Activated CD4-positive, CD25-positive, alpha-beta regulatory T cell treated with anti-CD3 and anti-CD28 coated beads, Interleukin-2, amount 50 U/mL, for 24 hours (primary cell): Measurements from ENCODE around the gene SERPINA6.
A peak's percentile ranks its signal among the peaks of the same experiment; 100 is the strongest.
"Not testable (repeated sequence)": the region's sequence is repeated elsewhere in the genome, so short reads cannot be mapped to it uniquely, and the experiment has no call there.

Experiments
- ATAC-seq, 2 donors: fragments of 150-1000 bp; cut with Tn5 transposase; one replicate each; pipeline ENCODE4 v1.10.0; 2021; ENCODE audit warnings: mild to moderate bottlenecking in 1 of 2, moderate library complexity in 1 of 2

Gene SERPINA6

DNA sequence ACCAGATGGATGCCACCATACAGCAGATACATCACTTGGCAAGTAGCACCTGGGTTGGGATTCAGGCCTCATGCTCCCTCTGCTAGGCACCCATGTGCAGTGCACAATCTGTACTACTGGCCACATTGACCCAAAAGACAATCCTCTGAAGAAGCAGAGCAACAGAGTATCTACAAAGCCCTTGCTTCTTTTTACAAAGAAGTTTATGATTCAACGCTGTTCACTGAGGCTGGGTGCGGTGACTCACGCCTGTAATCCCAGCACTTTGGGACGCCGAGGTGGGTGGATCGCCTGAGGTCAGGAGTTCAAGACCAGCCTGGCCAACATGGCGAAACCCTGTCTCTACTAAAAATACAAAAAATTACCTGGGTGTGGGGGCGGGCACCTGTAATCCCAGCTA, 31.1 kb upstream of the SERPINA6 start:
- not testable (repeated sequence) for ATAC-seq

DNA sequence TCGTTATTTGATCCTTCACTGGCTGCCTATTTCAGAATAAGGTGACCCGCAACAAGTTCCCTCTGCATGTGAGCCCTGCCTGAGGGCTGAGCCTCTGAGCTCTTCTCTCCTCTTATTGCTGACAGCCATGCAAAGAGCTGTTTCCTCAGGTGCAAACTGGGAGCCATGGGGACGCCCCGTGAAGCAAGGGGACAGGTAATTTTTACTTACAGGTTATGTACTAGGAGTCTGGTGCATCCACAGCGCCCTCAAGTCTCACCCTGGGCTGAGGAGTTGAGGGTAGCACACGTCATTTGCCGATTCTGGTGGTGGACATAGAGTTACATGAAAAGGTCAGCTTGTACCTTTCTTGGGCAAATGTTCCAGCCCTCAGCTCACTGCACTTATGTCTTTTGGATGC, 26.1 kb upstream of the SERPINA6 start:
- no peak for ATAC-seq

DNA sequence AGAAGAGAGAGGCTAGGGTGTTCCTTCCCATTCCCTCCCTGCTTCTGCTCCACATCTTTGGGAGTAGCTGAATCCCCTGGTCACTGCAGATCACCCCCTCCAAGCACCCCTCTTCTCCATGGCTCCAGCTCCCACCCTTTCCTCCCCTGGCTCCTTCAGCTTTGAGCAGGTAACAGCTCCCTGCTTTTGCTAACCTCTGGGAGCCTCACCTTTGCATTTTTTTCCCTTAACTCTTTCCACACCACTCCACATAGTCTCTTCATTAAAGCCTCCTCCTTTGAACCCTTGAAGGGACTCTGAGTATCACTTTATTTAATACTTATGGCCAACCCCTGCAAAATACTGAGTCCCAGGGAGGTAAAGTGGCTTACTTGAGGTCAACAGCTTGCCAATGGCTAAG, 25.7 kb upstream of the SERPINA6 start:
- no peak for ATAC-seq

DNA sequence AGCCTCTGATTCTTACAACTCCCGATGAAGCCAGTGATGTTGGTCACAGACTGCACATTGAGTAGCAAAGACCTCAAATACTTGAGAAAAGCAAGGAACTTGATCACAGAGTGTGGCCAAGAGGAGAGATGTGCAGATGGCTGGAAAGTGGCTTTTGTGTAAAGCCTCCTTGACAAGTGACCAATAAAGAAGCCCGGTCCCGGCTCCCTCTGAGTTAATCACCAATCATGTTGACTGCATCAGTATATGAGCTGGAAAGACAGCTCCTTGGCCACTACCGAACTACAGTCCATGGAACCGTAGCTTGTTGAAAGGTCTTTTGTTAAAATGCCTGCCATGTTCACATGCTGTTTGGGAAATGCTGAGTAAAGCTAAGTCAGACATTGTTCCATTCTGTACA, 23.7 kb upstream of the SERPINA6 start:
- ATAC-seq: no peak

DNA sequence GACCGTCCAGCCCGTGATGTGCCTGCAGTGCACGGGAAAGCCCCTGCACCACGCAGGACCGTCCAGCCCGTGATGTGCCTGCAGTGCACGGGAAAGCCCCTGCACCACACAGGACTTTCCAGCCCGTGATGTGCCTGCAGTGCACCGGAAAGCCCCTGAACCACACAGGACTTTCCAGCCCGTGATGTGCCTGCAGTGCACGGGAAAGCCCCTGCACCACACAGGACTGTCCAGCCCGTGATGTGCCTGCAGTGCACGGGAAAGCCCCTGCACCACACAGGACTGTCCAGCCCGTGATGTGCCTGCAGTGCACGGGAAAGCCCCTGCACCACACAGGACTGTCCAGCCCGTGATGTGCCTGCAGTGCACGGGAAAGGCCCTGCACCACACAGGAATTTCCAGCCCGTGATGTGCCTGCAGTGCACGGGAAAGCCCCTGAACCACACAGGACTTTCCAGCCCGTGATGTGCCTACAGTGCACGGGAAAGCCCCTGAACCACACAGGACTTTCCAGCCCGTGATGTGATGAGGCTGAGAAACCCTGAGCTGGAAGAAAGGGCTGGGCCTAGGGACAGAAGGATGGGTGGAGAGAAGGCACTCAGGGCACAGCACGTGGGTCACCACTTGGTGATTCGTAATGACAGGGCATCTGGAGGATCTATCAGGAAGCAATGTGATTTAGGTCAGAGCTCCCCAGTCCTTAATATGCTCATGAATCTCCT, 23.1 kb upstream of the SERPINA6 start:
- peak; percentile 69 to 79 for ATAC-seq

DNA sequence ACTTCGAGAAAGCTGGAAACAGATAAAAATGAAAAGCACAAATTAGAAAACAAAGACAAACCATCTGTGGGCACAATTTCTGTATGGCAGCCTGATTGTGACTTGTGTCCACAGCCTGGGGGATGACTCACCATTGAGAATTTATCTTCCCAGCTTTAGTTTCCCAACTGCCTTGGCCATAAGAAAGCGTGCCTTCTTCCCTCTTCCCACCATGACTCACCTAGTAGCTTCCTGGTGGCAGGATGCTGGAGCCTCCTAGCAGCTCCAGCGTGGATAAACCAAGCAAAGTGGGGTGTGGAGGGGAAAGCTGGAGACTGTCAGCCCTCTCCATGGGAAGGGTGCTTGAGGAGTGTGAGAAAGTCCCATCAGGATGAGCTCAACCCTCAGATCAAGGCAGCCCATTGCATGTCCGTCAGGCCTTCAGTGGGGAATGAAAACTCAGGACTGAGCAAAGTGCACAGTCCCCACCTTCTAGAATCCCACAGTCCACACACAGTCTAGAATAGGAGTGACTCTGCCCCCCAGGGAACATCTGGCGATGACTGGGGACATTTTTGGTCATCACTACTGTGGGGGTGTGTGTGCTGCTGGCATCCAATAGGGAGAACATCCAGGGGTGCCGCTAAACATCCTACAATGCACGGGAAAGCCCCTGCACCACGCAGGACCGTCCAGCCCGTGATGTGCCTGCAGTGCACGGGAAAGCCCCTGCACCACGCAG, 22.4 kb upstream of the SERPINA6 start:
- ATAC-seq: no peak

DNA sequence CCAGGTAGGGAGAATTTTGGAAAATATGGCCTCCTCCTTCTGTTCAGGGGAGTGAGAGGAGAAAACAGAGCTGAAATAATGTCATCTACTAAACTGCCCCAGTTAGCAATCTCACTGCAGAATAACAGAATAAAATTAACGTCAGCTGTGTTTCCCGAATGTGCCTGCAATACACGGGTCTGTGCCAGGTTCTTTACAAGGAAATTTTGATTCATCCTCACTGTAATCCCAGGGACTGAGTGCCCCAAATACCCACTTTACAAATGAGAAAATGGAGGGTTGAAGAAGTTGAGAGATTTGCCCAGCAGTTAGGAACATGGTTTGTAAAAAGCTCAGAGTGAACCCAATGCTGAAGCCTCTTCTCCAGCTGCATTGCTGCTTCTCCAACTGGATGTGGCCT, 21.3 kb upstream of the SERPINA6 start:
- no peak for ATAC-seq

DNA sequence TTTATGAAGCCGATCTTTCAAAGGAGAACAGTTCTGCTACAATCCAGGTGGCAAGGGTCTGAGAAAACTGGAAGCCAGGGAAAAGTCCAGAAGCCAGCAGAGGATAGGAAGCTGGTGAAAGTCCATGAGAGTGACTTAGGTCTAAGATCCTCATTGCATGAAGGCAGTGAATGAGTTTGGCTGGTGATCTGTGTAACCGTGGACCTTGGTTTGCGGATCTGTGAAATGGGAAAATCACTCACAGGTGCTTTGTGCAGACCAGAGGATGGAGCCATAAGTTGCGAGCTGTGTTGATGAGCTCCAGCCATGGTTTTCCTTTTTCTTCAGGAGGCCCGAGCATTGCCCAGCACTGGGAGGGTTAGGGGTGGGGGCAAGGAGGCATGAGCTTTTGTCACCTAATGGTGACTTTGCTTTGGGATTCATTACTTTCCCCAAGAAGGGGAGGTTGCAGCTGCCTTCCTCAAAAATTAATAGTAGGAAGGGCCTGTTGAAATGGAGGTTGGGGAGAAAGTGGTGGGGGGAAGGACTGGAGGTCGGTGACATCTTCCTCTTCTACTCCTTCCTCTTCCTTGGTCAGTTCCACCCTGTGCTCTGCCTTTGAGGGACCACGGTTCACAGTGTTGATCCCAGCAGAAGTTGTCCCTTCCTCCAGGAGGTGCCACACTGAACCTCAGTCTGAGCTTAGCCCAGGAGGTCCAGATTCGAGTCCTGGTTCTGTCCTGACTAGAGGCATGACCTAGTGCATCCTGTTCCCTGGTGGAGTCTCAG, 20.3 kb upstream of the SERPINA6 start:
- no peak for ATAC-seq

DNA sequence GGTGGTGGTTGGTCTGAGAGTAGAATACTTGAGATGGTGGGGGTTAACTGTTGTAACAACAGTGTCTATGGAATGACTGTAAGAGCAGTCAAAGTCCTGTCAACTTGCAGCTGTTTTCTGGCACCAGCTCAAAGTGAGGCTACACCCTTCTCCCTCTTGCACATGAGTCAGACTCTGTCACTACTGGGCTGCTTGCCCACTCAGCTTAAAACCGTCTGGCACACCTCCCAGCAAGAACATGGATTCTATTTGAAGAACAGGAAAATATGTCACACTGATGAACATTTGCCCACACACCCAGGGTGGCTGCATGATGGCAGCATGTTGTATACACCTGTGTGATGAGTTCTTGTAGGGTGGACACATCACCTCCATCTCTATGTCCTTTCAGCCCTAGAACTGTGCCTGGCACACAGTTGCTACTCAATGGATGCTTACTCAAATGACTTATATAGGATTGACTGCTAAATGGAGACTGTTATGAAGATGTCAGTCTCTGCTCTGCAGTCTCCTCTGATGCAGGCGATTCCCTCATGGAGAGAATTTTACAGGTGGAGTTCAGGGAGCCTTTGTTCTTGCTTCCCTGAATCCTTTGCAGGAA, 19.3 kb upstream of the SERPINA6 start:
- no peak for ATAC-seq

DNA sequence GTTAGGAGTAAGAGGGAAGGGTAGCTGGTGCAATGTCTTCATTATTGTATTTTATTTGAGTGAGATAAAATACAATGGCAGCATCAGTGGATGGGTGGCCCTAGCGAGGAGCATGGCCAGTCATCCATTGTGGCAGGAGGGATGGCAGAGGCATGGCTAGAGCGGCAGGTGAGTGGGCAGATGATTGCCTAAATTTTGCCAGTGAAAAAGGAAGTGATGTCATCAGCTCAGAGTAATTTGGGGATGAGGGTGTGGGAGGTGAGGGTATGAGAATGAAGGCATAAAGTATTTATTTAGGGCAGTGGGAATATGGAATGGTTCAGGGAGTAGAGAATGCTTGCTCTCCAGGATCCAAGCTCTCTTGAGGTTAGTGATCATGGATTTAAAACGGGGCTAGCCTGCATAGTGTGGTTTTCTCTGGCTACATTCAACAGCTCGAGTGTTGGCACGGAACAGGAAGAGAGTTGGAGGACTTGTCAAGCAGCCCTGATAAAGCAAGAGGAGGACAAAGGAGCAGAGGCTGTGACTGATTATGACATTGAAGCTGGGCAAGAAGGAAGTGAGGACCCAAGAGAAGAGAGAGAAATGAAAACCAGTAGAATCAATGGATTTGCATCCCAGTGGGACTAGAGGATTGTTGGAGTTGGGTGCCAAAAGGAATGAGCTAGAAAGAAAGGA, 18.7 kb upstream of the SERPINA6 start:
- ATAC-seq: no peak

DNA sequence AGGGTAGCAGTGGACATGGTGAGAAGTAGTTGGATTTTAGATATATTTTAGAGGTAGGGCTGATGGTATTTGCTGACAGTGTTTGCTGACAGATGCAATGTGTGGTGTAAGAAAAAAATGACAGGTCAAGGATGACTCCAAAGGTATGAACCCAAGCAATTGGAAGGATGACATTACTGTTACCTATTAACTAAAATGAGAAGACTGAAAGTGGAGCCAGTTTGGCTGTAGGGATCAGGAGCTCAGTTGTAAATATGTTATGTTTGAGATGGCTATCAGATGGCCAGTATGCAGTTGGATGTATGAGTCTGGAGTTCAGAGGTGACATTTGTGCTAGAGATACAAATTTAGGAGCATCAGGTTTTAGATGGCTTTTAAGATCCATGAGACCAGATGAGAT, 17.4 kb upstream of the SERPINA6 start:
- ATAC-seq: no peak

DNA sequence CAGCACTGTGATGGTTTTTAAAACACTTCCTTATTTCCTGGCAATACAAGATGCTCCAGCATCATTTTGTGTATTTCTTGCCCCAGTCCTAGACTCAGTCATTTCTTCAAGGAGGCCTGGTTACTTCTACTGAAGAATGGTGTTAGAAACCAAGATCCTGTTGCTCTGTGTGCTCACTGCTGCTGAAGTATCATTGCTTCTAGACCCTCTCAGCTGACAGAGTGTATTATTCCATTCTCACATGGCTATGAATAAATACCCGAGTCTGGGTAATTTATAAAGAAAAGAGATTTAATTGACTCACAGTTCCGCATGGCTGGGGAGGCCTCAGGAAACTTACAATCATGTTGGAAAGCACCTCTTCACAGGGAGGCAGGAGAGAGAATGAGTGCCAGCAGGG, 14.9 kb upstream of the SERPINA6 start:
- ATAC-seq: no peak

DNA sequence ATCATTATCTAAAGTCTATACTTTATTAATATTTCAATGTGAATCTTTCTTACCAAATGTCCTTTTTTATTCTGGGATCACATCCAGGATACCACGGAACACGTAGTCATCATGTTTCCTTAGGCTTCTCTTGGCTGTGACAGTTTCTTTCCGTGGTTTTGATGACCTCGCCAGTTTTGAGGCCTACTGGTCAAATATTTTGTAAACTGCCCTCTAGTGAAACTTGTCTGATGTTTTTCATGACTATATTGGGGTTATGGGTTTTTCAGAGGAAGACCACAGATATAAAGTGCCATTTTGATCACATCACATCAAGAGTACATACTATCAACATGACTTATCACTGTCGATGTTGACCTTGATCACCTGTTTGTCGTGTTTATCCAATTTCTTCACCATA, 14.1 kb upstream of the SERPINA6 start:
- ATAC-seq: no peak

DNA sequence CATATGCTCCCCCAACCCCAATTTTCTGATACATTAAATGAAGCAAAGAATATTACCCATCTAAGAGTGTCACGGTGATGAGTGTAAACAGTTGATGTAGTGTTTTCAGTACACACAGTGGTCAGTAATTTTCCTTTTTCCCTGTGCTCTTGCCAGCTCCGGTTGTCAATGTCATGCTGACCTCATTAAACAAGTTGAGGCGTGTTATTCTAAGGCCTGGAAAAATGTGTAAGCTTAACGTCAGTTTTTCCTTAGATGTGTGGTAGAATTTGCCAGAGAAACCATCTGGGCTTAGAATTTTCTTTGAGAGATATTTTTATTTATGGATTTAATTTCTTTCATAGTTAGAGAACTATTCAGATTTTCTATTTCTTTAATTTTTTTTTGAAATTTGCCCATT, 11.7 kb upstream of the SERPINA6 start:
- ATAC-seq: no peak

DNA sequence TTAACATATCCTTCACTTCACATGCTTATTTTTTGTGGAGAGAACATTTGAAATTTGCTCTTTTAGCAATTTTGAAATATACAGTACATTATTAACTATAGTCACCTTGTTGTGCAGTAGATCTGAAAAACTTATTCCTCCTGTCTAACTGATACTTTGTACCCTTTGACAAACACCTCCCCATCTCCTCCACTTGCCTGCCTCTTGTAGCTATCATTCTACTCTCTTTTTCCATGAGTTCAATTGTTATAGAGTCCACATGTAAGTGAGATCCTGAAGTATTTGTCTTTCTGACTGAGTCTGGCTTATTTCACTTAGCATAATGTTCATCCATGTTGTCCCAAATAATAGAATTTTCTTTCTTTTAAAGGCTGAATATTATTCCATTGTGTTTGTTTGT, 9.5 kb upstream of the SERPINA6 start:
- no peak for ATAC-seq

DNA sequence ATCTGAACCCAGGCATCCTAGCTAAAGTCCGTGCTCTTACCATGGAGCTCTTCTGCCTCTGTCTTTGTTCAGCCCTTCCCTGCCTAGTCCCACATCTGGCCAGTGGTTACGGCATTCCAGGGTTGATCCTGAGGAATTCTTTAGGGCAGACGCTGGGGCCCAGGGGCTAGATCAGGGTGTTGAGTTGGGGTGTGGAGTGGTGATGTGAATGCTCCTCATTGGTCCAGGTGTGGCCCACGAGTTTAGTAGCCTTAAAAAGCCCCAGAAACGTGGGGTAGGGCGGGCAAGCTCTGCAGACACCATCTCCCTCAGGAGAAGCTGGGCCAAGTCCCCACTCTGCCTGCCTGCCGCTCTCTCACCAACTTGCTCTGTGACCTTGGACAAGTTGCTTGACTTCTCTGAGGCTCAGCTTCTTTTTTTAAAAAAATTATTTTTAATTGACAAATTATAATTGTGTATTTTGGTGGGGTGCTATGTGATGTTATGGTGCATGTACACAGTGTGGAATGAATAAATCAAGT, 9.0 kb upstream of the SERPINA6 start:
- ATAC-seq: no peak

DNA sequence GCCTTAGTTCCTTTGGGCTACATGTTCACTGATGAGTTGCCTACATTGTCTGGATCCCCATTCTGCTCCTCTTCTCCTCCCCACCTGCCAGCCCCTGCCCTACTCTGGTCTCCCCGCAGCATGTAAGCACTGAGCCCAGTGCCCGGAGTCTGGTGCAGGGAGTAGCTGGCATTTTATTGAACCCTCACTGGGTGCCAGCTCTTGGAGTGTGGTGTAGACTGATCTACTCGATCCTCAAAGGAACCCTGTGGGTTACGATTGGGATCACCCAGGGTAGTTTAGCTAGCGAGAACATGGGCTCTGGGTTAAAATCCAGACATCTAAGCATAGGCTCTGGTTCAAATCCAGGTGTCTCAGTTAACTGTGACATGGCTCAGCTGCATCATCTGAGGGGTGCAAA, 8.3 kb upstream of the SERPINA6 start:
- peak in 1 of 2 donors; percentile 9 for ATAC-seq

DNA sequence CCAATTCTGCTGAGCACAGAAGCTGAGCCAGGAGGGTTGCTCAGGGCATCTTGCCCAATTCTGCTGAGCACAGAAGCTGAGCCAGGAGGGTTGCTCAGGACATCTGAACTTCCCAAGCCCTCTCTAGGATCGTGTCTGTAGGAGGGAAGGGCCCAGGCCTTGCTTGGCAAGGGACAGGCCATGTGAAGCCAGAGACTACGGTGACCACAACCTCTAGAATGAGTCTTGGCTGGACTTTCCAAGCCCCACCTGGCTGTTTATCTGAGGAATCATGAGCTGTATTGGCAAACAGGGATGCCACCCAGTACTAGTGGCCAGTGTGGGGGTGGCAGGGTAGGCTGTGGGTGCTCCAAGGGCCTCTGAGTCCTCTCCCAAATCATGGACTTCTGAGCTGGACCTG, 7.7 kb upstream of the SERPINA6 start:
- ATAC-seq: no peak

DNA sequence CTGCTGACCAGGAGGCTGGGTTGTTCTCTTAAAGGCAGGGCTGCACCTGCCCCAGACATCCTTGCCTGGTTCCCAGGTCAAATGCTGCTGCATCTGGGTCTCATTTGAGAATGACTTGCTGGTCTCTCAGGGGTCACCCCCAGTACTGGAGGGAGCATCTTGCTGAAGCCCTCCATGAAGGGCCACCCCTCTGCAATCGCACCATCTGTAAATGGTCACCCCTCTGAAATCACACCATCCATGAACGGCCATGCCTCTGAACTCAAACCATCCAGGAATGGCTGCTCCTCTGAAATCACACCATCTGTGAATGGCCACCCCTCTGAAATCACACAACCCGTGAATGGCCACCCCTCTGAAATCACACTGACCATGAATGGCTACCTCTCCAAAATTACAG, 7.3 kb upstream of the SERPINA6 start:
- no peak for ATAC-seq

DNA sequence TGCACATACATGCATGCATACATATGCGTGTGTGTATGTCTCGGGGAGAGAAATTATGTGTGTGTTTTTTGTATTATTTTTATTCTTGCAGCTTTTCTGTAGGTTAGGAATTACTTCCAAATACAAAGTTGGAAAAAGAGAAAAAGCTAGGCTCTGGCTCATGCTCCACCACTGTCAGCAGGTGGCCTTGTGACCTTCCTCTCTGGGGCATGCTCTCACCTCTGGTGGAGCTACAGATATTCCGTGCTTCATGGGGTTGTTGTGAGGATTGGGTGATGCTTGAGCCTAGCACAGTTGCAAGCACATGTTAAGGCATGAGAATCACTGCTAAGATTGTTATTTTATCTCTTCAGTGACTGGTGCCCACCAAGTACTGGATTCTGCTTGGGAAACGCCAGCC, 6.7 kb upstream of the SERPINA6 start:
- no peak for ATAC-seq

DNA sequence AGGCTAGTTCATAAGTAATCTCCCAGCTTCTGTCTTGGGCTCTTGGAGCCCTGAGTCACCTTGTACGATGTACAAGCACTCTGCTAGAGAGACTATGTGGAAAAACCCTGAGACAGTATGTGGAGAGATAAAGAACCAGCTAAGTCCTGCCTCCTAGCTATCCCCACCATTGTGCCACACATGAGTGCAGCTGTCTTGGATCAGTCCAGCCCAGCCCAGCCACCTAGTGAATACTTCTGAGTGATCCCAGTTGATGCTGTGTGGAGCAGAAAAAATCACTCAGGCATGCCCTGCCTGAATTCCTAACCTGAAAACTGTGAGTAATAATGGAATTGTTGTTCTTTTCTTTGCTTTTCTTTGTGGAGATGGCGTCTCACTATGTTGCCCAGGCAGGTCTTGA, 5.1 kb upstream of the SERPINA6 start:
- no peak for ATAC-seq

DNA sequence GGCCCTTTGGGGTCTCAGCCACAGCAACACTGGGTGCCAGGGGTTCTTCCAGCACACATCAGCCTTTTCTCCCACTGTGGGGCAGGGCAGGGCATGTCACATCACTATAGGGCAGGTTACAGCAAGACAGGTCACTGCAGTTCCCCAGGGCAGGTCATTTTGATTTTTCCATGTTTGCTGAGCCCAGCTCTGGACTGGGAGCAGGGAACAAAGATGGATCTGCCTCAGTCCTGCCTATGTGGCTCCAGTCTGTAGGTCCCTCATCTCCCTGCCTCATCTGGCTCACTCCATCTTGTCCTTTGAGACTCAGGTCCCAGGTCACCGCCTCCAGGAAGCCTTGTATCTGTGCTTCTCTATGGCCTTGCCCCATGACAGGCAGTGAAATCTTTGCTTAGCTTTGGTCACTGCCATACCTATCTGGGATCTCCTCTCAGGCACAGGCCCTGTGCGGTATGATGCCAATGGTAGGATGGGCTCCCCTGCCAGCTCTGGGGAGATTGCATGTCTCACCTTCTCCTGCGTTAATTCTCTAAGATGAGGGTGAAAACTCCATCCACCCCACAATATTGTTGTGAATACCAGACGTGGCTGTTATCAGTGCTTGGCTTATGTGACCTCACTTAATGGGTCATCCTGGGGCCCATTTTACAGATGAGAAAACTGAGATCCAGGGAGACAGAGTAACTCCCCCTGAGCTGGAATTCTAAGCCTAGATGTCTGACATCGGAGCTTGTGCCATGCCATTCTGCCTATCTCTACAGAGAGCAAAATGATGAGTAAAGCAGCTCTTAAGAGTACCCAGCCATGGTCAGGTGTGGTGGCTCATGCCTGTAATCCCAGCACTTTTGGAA, 1.5 kb downstream of the SERPINA6 start:
- ATAC-seq: no peak
